ENCODE results near the gene NAA60. TPM values are rescaled to one million over a fixed set of nuclear protein-coding genes. Genes with fewer than 3 reads are reported as not detected.

Gene NAA60
- total and polyA plus RNA-seq, 9 of the 15 experiments (the other 6 are each of a cell fraction or from before 2014, with no cell fraction given), result 2.1 to 49.4 (median 10.3) TPM

DNA sequence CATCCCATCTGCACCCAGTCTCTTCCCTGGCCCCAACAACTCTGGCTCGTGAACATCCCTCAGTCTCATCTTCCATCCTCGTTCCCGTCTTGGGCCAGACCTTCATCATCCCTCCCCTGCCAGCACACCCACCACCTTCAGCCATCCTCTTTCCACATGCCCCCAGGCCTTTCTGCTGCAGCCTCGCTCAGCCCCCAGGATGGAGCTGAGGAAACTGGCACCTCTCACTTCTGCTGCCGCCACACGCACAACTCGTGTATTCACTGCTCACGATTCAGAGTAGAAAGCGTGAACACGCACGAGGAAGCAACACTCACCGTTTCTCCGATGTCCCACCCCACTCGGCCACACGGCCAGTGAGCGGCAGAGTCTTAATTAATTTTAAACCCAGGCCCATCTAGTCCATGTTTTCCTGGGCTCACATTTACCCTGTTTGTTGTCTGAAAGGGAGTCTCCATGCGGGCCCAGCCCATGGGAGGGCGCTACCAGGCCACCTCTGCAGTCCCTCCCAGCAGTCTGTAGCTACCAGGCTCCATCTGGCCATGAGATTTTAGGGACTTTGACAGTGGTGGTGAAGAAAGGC lies 39.3 kb downstream of the NAA60 start:
- DNase-seq (ENCODE audit: extremely low read depth in 1 of 4, low spot score in 3 of 4), result no peak
- Histone ChIP-seq H3K27me3 (ENCODE audit: control insufficient read depth in 2 of 2, insufficient read depth in 2 of 2, low read length in 2 of 2) (no peaks in the 10 kb centered on the region), H4K20me1 (replicated peaks; ENCODE audit: control insufficient read depth, insufficient read depth, low read length) (no peaks in the 10 kb centered on the region; the same call in 1 of the 2 replicates), H3K4me1 (replicated peaks in 1 of 2; ENCODE audit: control insufficient read depth in 2 of 2, insufficient read depth in 2 of 2, low read length in 2 of 2) (peaks cover 7 to 44% of the 10 kb centered on the region in 2 experiments; a peak in 4 of 5 replicates), H3K9me3 (replicated peaks; ENCODE audit: control insufficient read depth, insufficient read depth, low read depth, low read length) (no peaks in the 10 kb centered on the region), H3K27ac (ENCODE audit: extremely low read depth, low read depth, low read length) (no peak overlapping the region), H3K79me2 (ENCODE audit: control insufficient read depth, insufficient read depth, low read length) (no peaks in the 10 kb centered on the region), H3K36me3 (ENCODE audit: control insufficient read depth, insufficient read depth, low read length) (peaks cover 65% of the 10 kb centered on the region), H3K4me2 (ENCODE audit: insufficient read depth, low read length) (no peak overlapping the region), H2AFZ (ENCODE audit: low read depth, low read length) (no peak overlapping the region), H3K4me3 (no peak overlapping the region), H3K9me1 (ENCODE audit: control insufficient read depth, insufficient read depth, low read length) (peaks cover 7% of the 10 kb centered on the region), H3K9ac (ENCODE audit: insufficient read depth in 1 of 2, low read depth in 2 of 2, low read length in 2 of 2) (no peak overlapping the region)
- FAIRE-seq, result no peak
- POLR2A ChIA-PET, result interaction anchor here (0.6 kb wide), 1 partner anchor 328 kb away, joined by 3 read pairs; no protein-coding TSS in a partner anchor
- in situ Hi-C loops (cut with MboI), result no loop called here
- WGBS (ENCODE audit: insufficient coverage, low coverage, missing lambda C conversion rate), result 96% methylated on average over 18 of the region's 18 CpGs
- CTCF ChIA-PET (ENCODE audit: low intra/inter-chr PET ratio), result no interaction called here
- intact Hi-C loops (cut with micrococcal nuclease), result no loop called here
- no TSS peak for BruUV-seq (replicated peaks)
- ATAC-seq, result no peak
- TF ChIP-seq NFYB (IDR thresholded peaks at IDR 0.05; ENCODE audit: extremely low read depth, insufficient read length) (no peak), SRSF3 (IDR thresholded peaks at IDR 0.05; ENCODE audit: insufficient read depth, low read length) (no peak), GATA2 (CRISPR knock-in tag; IDR thresholded peaks at IDR 0.05) (no peak), BRF2 (IDR thresholded peaks at IDR 0.05; ENCODE audit: borderline replicate concordance, insufficient read depth, insufficient read length) (no peak), STAT5A (IDR thresholded peaks at IDR 0.05; ENCODE audit: borderline replicate concordance, low read length) (no peak), WHSC1 (IDR thresholded peaks at IDR 0.05; ENCODE audit: low read length) (no peak), GABPA (tag; conservative IDR thresholded peaks at IDR 0.05; ENCODE audit: low read depth) (no peak), PHB (CRISPR knock-in tag; IDR thresholded peaks at IDR 0.05) (no peak), ESRRB (CRISPR knock-in tag; IDR thresholded peaks at IDR 0.05; ENCODE audit: borderline replicate concordance) (no peak), HOXB6 (CRISPR knock-in tag; IDR thresholded peaks at IDR 0.05; ENCODE audit: borderline replicate concordance) (no peak), TEAD2 (tag; IDR thresholded peaks at IDR 0.05) (no peak), ZNF274 (IDR thresholded peaks at IDR 0.05; ENCODE audit: borderline replicate concordance, low read depth, low read length) (no peak), SOX6 (IDR thresholded peaks at IDR 0.05) (no peak), HMG20B (CRISPR knock-in tag; IDR thresholded peaks at IDR 0.05) (no peak), SRSF1 (IDR thresholded peaks at IDR 0.05; ENCODE audit: low read depth, low read length) (no peak), SMC3 (conservative IDR thresholded peaks at IDR 0.05; ENCODE audit: insufficient read depth, low read depth, low read length) (no peak), ZNF785 (CRISPR knock-in tag; IDR thresholded peaks at IDR 0.05) (no peak)
- TF ChIP-seq, protein P1, sequence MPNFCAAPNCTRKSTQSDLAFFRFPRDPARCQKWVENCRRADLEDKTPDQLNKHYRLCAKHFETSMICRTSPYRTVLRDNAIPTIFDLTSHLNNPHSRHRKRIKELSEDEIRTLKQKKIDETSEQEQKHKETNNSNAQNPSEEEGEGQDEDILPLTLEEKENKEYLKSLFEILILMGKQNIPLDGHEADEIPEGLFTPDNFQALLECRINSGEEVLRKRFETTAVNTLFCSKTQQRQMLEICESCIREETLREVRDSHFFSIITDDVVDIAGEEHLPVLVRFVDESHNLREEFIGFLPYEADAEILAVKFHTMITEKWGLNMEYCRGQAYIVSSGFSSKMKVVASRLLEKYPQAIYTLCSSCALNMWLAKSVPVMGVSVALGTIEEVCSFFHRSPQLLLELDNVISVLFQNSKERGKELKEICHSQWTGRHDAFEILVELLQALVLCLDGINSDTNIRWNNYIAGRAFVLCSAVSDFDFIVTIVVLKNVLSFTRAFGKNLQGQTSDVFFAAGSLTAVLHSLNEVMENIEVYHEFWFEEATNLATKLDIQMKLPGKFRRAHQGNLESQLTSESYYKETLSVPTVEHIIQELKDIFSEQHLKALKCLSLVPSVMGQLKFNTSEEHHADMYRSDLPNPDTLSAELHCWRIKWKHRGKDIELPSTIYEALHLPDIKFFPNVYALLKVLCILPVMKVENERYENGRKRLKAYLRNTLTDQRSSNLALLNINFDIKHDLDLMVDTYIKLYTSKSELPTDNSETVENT (CRISPR knock-in tag; IDR thresholded peaks at IDR 0.05), result no peak
- TF ChIP-seq, protein P2, sequence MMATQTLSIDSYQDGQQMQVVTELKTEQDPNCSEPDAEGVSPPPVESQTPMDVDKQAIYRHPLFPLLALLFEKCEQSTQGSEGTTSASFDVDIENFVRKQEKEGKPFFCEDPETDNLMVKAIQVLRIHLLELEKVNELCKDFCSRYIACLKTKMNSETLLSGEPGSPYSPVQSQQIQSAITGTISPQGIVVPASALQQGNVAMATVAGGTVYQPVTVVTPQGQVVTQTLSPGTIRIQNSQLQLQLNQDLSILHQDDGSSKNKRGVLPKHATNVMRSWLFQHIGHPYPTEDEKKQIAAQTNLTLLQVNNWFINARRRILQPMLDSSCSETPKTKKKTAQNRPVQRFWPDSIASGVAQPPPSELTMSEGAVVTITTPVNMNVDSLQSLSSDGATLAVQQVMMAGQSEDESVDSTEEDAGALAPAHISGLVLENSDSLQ (IDR thresholded peaks at IDR 0.05), result no peak
